Measurements from ENCODE around the gene PRND.

DNA sequence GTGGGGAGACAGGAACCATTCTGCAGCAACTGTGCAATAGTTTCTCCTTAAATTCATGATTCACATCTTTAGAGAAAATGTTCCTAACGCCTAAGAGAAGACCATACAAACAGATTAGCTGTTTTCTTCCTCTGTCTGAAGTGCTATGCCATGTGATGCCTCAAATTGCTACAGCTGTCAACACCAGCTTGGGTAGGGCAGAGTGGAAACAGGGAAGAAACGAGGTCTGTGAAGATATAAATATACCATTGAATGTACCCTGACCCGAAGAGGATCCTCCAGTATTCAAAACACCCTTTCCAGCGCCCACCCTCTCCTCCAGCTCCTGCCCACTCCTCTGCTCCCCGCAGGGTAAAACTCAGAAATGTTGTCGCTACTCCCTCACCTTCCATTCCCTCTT, 40.3 kb upstream of the PRND start:
- no peak for TF ChIP-seq CTCF (IDR thresholded peaks at IDR 0.05)
- no peak for TF ChIP-seq EZH2 (IDR thresholded peaks at IDR 0.05; ENCODE audit: borderline replicate concordance, insufficient read depth, low read depth, low read length, poor library complexity, severe bottlenecking)
